ENCODE measurements around the gene MCIDAS. TPM values are rescaled to one million over a fixed set of nuclear protein-coding genes. Genes with fewer than 3 reads are reported as not detected.

The MCIDAS gene
- total and polyA plus RNA-seq, 4 donors = not detected

DNA sequence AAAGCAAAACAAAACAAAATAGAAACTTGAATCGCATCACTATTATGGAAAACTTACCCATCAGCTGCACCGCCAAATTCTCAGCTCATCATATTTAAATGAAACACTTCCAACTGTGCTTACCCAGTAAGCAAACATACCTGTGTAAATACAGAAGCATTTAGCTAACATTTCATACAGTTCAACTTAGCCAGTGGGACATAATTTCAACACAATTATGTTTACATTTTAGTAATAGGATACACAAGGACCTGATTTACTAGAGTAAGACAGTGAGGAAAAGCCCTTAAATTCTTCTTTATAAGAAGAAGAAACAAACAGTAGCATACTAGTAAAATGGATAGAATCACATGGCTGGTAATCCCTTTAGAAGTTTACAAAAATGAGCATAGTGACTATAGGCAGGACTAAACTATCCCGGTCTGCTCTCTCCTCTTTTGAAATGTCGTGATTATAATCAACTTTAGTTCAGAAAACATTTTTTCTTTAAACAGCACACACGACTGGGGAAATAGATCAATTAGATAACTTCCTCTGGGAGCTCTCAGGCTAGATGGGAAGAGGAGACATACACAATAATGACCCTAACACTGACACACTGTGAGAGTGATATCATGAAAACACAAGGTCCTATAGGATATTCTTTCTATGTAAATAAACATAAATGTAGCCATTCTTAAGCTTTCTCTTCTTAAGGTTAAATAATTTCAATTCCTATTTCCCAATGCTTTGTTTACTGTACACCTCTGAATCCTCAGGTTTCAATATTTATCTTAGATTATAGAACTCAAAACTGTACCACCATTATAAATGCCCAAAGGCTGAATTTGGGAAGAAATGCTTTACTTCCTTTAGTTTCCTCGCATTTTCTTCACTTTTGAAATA, 38.2 kb downstream of the MCIDAS start (continued):
- TF ChIP-seq, protein P1, sequence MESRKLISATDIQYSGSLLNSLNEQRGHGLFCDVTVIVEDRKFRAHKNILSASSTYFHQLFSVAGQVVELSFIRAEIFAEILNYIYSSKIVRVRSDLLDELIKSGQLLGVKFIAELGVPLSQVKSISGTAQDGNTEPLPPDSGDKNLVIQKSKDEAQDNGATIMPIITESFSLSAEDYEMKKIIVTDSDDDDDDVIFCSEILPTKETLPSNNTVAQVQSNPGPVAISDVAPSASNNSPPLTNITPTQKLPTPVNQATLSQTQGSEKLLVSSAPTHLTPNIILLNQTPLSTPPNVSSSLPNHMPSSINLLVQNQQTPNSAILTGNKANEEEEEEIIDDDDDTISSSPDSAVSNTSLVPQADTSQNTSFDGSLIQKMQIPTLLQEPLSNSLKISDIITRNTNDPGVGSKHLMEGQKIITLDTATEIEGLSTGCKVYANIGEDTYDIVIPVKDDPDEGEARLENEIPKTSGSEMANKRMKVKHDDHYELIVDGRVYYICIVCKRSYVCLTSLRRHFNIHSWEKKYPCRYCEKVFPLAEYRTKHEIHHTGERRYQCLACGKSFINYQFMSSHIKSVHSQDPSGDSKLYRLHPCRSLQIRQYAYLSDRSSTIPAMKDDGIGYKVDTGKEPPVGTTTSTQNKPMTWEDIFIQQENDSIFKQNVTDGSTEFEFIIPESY (IDR thresholded peaks at IDR 0.05) = no peak
- no peak for TF ChIP-seq RAD21 (IDR thresholded peaks at IDR 0.05)

DNA sequence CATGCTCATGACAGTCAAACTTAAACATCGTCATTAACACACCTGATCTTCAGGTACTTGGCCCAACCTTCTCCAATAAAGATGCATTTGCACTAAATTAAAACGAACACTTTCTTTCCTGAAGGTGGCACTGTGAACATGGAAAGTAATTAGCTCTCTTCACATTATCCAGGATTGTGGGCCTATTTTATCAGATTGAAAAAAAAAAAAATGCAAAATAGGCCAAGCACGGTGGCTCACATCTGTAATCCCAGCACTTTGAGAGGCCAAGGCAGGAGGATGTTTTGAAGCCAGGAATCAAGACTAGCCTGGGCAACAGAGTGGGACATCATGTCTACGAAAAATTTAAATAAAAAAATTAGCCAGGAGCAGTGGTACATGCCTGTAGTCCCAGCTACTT, 39.7 kb downstream of the MCIDAS start:
- Histone ChIP-seq H3K36me3 (ENCODE audit: control insufficient read depth in 4 of 4, insufficient read depth in 3 of 4, low read depth in 1 of 4, low read length in 3 of 4) (no peaks in the 10 kb centered on the region), H3K27me3 (ENCODE audit: control insufficient read depth in 4 of 4, insufficient read depth in 4 of 4, low read length in 3 of 4) (peaks cover 0 to 5% (median 0%) of the 10 kb centered on the region in 4 donors), H3K4me1 (ENCODE audit: control insufficient read depth in 4 of 4, insufficient read depth in 4 of 4, low read length in 3 of 4) (peaks cover 0 to 4% (median 0%) of the 10 kb centered on the region in 4 donors), H3K9me3 (ENCODE audit: control insufficient read depth in 4 of 4, low read length in 3 of 4) (peaks cover 0 to 4% (median 0%) of the 10 kb centered on the region in 4 donors), H3K9ac (ENCODE audit: low read depth in 1 of 2, low read length in 2 of 2) (no peak overlapping the region), H3K27ac (ENCODE audit: low read depth in 1 of 2, low read length in 2 of 2) (no peak overlapping the region), H3K4me3 (ENCODE audit: low read depth in 1 of 3, low read length in 3 of 3) (no peak overlapping the region)
- 54% methylated on average over 4 of the region's 4 CpGs for WGBS
- TF ChIP-seq, protein P2, sequence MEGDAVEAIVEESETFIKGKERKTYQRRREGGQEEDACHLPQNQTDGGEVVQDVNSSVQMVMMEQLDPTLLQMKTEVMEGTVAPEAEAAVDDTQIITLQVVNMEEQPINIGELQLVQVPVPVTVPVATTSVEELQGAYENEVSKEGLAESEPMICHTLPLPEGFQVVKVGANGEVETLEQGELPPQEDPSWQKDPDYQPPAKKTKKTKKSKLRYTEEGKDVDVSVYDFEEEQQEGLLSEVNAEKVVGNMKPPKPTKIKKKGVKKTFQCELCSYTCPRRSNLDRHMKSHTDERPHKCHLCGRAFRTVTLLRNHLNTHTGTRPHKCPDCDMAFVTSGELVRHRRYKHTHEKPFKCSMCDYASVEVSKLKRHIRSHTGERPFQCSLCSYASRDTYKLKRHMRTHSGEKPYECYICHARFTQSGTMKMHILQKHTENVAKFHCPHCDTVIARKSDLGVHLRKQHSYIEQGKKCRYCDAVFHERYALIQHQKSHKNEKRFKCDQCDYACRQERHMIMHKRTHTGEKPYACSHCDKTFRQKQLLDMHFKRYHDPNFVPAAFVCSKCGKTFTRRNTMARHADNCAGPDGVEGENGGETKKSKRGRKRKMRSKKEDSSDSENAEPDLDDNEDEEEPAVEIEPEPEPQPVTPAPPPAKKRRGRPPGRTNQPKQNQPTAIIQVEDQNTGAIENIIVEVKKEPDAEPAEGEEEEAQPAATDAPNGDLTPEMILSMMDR (IDR thresholded peaks at IDR 0.05; ENCODE audit: low read depth, low read length, missing input control) = peak; percentile 10
- TF ChIP-seq RAD21 (IDR thresholded peaks at IDR 0.05) = peak; percentile 56 to 57
- no peak for TF ChIP-seq SP1 (IDR thresholded peaks at IDR 0.05)
- DNase-seq (ENCODE audit: low spot score) = no peak

DNA sequence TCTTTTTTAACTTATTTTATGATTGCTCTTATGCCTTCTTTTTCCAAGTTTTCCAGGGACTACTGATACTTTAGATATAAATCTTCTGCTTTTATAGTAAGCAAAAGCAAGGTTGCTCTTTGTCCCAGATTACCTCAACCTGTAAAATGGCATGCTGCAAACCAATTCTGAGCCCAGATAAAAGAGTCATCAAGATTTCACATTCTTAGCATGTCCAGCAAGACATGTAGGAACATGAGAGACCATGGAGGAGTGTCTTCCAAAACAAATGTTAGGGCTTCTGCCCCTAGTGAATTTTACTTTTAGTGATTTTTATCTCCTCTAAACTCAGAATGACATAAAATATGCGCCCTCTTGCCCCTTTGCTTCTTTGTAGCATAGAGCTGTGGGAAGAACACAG, 47.1 kb downstream of the MCIDAS start:
- H3K36me3 ChIP-seq (ENCODE audit: control insufficient read depth in 4 of 4, insufficient read depth in 3 of 4, low read depth in 1 of 4, low read length in 3 of 4) = no peaks in the 10 kb centered on the region
- H3K27me3 ChIP-seq (ENCODE audit: control insufficient read depth in 4 of 4, insufficient read depth in 4 of 4, low read length in 3 of 4) = no peaks in the 10 kb centered on the region

DNA sequence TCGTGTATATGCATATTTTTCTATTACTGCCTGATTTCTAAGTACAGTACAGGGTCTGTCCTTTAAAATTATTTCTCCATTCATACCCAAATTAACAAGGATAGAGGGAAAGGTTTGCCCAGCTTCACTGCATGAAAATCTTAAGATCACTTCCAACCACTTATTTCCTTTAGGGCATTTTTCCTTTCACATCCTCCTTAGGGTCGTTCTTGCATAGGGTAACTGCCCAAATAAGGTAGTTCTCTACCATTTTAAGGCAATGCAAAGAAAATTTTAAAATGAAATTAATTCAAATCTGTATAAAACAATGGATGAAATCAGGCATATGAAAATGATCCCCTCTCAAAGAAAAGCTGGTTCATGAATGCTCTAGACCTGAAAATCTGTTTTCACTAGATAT, 50.0 kb downstream of the MCIDAS start:
- Histone ChIP-seq H3K36me3 (ENCODE audit: control insufficient read depth in 4 of 4, insufficient read depth in 3 of 4, low read depth in 1 of 4, low read length in 3 of 4) (no peaks in the 10 kb centered on the region), H3K4me3 (ENCODE audit: low read depth in 1 of 3, low read length in 3 of 3) (no peak overlapping the region), H3K9me3 (ENCODE audit: control insufficient read depth in 4 of 4, low read length in 3 of 4) (no peaks in the 10 kb centered on the region), H3K27ac (ENCODE audit: low read depth in 1 of 2, low read length in 2 of 2) (no peak overlapping the region), H3K4me1 (ENCODE audit: control insufficient read depth in 4 of 4, insufficient read depth in 4 of 4, low read length in 3 of 4) (peaks cover 10 to 31% (median 28%) of the 10 kb centered on the region in 4 donors), H3K27me3 (ENCODE audit: control insufficient read depth in 4 of 4, insufficient read depth in 4 of 4, low read length in 3 of 4) (peaks cover 0 to 10% (median 2%) of the 10 kb centered on the region in 4 donors), H3K9ac (ENCODE audit: low read depth in 1 of 2, low read length in 2 of 2) (no peak overlapping the region)
- DNase-seq (ENCODE audit: low spot score) = no peak
- WGBS = 10% methylated on average over 2 of the region's 2 CpGs
- TF ChIP-seq RAD21 (IDR thresholded peaks at IDR 0.05) = no peak
- TF ChIP-seq, protein P1 (IDR thresholded peaks at IDR 0.05) = no peak
- no peak for TF ChIP-seq FOXA2 (IDR thresholded peaks at IDR 0.05)
- TF ChIP-seq, protein P3, sequence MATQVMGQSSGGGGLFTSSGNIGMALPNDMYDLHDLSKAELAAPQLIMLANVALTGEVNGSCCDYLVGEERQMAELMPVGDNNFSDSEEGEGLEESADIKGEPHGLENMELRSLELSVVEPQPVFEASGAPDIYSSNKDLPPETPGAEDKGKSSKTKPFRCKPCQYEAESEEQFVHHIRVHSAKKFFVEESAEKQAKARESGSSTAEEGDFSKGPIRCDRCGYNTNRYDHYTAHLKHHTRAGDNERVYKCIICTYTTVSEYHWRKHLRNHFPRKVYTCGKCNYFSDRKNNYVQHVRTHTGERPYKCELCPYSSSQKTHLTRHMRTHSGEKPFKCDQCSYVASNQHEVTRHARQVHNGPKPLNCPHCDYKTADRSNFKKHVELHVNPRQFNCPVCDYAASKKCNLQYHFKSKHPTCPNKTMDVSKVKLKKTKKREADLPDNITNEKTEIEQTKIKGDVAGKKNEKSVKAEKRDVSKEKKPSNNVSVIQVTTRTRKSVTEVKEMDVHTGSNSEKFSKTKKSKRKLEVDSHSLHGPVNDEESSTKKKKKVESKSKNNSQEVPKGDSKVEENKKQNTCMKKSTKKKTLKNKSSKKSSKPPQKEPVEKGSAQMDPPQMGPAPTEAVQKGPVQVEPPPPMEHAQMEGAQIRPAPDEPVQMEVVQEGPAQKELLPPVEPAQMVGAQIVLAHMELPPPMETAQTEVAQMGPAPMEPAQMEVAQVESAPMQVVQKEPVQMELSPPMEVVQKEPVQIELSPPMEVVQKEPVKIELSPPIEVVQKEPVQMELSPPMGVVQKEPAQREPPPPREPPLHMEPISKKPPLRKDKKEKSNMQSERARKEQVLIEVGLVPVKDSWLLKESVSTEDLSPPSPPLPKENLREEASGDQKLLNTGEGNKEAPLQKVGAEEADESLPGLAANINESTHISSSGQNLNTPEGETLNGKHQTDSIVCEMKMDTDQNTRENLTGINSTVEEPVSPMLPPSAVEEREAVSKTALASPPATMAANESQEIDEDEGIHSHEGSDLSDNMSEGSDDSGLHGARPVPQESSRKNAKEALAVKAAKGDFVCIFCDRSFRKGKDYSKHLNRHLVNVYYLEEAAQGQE (IDR thresholded peaks at IDR 0.05) = no peak
- TF ChIP-seq YY1 (IDR thresholded peaks at IDR 0.05) = no peak
- no peak for TF ChIP-seq RXRA (IDR thresholded peaks at IDR 0.05)
- no peak for TF ChIP-seq EGR1 (IDR thresholded peaks at IDR 0.05; ENCODE audit: low read depth in 2 of 2)
- no peak for TF ChIP-seq HNF4G (IDR thresholded peaks at IDR 0.05)
- no peak for TF ChIP-seq JUND (IDR thresholded peaks at IDR 0.05)
- TF ChIP-seq, protein P4, sequence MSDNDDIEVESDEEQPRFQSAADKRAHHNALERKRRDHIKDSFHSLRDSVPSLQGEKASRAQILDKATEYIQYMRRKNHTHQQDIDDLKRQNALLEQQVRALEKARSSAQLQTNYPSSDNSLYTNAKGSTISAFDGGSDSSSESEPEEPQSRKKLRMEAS (IDR thresholded peaks at IDR 0.05) = no peak

More for the DNA sequence above, 47.1 kb downstream of the MCIDAS start:
- no peak for DNase-seq (ENCODE audit: low spot score)
- no peak for TF ChIP-seq RAD21 (IDR thresholded peaks at IDR 0.05)
- TF ChIP-seq, protein P4 (IDR thresholded peaks at IDR 0.05) = no peak
- Histone ChIP-seq H3K27ac (ENCODE audit: low read depth in 1 of 2, low read length in 2 of 2) (no peak overlapping the region), H3K9ac (ENCODE audit: low read depth in 1 of 2, low read length in 2 of 2) (no peak overlapping the region), H3K9me3 (ENCODE audit: control insufficient read depth in 4 of 4, low read length in 3 of 4) (peaks cover 0 to 4% (median 0%) of the 10 kb centered on the region in 4 donors), H3K4me1 (ENCODE audit: control insufficient read depth in 4 of 4, insufficient read depth in 4 of 4, low read length in 3 of 4) (peaks cover 7 to 12% (median 10%) of the 10 kb centered on the region in 4 donors), H3K4me3 (ENCODE audit: low read depth in 1 of 3, low read length in 3 of 3) (no peak overlapping the region)
- WGBS = 73% methylated on average over 1 of the region's 1 CpG

Data from liver (tissue), 9 donors.